NB4 (cell line): ENCODE results near the gene NR4A3.

Experiments used
- CTCF ChIP-seq: IDR thresholded peaks from one replicate; pipeline ENCODE4 v1.5.1; 2012; ENCODE audit warnings: low read depth, low read length
- MYC ChIP-seq: IDR thresholded peaks from 2 replicates; pipeline ENCODE4 v1.6.1; 2011; ENCODE audit warnings: low read depth, low read length
- POLR2A ChIP-seq: IDR thresholded peaks from 2 replicates; pipeline ENCODE4 v1.6.1; 2011; ENCODE audit warnings: mild to moderate bottlenecking; ENCODE audit not compliant: insufficient read length; ENCODE audit errors: extremely low read depth

DNA sequence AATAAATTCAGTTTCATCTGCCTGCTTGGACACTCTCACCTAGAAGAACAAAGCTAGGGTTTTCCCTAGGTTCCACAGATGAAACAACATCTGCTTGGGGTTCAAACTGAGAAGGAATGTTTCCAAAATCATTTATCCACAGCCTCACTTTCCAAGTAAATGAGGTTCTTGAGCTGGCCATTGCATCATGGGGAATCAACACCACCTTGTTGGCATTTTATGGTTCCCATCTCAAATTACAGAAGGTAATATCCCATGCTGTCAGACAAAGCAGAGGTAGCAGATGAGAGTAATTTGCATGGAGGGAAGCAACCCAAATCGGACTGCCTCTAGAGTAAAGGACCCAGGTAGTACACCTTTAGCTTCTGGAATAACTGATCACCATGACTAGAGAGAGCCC, 10.5 kb upstream of the NR4A3 start:
- no peak for TF ChIP-seq CTCF
- no peak for TF ChIP-seq POLR2A
- no peak for TF ChIP-seq MYC
